GM12878 (cell line): ENCODE results near the gene DUS1L.

Source experiments
- CHD4 ChIP-seq: fragments of 200-600 bp; sonication (generic); IDR thresholded peaks from 2 replicates; pipeline ENCODE4 v1.6.1; 2016; ENCODE audit warnings: mild to moderate bottlenecking
- CREB1 ChIP-seq: IDR thresholded peaks from 2 replicates; pipeline ENCODE4 v1.6.1; 2012; ENCODE audit warnings: low read depth, mild to moderate bottlenecking, inconsistent platforms
- EP300 ChIP-seq, 2 experiments: fragments of 150-350 bp in 1 of 2; IDR thresholded peaks; 2 replicates each; pipeline ENCODE4 v1.6.1; 2011 to 2012; ENCODE audit warnings: low read depth in 2 of 2, low read length in 2 of 2, borderline replicate concordance in 1 of 2, improper control_type of control experiment in 1 of 2, inconsistent platforms in 1 of 2; ENCODE audit not compliant: control insufficient read depth in 1 of 2
- EZH2 ChIP-seq: IDR thresholded peaks from 2 replicates; pipeline ENCODE4 v1.6.1; 2012; ENCODE audit warnings: low read depth, mild to moderate bottlenecking, control low read depth, inconsistent platforms, low read length, borderline replicate concordance; ENCODE audit not compliant: control insufficient read depth
- HCFC1 ChIP-seq: fragments of 150-350 bp; IDR thresholded peaks from 2 replicates; pipeline ENCODE4 v1.6.1; 2014; ENCODE audit warnings: low read length
- HDAC6 ChIP-seq: fragments of 200-600 bp; sonication (generic); IDR thresholded peaks from one replicate; pipeline ENCODE4 v1.8.0; 2017; ENCODE audit warnings: antibody characterized with exemption; ENCODE audit not compliant: unreplicated experiment
- SIN3A ChIP-seq: IDR thresholded peaks from 2 replicates; pipeline ENCODE4 v1.6.1; 2012; ENCODE audit warnings: low read depth, low read length, improper control_type of control experiment
- TBL1XR1 ChIP-seq: IDR thresholded peaks from 2 replicates; pipeline ENCODE4 v1.6.1; 2012; ENCODE audit warnings: low read depth, low read length, improper control_type of control experiment
- TF ChIP-seq, protein P1 (sequence below), 3 experiments: IDR thresholded peaks in 2 of 3; conservative IDR thresholded peaks in 1 of 3; 2 replicates each; pipeline ENCODE4 v1.5.1; 2011; ENCODE audit warnings: low read depth in 3 of 3, low read length in 3 of 3, mild to moderate bottlenecking in 3 of 3, control low read depth in 2 of 3, moderate library complexity in 2 of 3, inconsistent platforms in 1 of 3, mixed read lengths in 1 of 3; ENCODE audit not compliant: control insufficient read depth in 2 of 3, insufficient read depth in 1 of 3; ENCODE audit errors: extremely low read depth in 1 of 3
- TF ChIP-seq, protein P2 (sequence below): IDR thresholded peaks from 2 replicates; pipeline ENCODE4 v1.6.1; 2011; ENCODE audit warnings: low read depth, low read length, improper control_type of control experiment, borderline replicate concordance
- TF ChIP-seq, protein P3 (sequence below): IDR thresholded peaks from 2 replicates; pipeline ENCODE4 v1.6.1; 2011; ENCODE audit warnings: low read depth, mild to moderate bottlenecking, low read length, moderate library complexity, borderline replicate concordance; ENCODE audit errors: extremely low read depth
- TF ChIP-seq, protein P4 (sequence below): fragments of 450-650 bp; formaldehyde crosslinking; IDR thresholded peaks from 2 replicates; pipeline ENCODE4 v1.4.0; 2022; ENCODE audit warnings: mild to moderate bottlenecking, moderate library complexity

DNA sequence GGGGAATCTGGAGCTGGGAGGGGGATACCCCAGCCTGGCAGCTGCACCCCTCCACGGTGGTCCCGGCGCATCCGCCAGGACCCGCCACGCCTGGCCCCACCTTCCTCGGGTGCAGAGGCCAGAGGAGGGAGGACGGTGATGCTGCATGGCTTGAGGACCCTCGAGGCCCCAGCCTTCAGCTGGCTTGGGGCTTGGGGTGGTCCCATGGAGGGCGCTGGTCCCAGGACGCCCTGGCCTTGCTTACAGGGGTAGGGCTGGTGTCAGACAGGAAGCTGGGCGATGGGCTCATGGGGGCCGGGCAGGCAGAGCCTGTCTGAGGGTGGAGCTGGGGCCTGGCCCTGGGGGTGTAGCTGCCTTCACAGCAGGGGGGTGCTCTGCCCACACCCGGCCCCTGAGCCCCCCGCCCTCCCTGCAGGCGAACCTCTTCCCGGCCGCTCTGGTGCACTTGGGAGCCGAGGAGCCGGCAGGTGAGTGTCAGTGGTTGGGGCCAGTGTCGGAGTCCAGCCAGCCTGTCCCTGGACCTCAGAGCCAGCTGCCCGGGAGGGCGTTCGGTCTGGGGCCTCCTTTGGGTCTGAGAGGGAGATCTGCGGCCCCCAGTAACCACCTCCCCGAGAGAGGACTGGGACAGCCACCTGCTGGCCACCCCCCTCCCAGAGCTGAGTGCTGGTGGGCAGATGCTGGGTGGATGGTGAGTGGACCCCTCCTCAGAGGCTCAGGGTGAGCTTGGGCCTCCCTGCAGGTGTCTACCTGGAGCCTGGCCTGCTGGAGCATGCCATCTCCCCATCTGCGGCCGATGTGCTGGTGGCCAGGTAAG, 49.3 kb downstream of the DUS1L start:
- TF ChIP-seq, protein P1, sequence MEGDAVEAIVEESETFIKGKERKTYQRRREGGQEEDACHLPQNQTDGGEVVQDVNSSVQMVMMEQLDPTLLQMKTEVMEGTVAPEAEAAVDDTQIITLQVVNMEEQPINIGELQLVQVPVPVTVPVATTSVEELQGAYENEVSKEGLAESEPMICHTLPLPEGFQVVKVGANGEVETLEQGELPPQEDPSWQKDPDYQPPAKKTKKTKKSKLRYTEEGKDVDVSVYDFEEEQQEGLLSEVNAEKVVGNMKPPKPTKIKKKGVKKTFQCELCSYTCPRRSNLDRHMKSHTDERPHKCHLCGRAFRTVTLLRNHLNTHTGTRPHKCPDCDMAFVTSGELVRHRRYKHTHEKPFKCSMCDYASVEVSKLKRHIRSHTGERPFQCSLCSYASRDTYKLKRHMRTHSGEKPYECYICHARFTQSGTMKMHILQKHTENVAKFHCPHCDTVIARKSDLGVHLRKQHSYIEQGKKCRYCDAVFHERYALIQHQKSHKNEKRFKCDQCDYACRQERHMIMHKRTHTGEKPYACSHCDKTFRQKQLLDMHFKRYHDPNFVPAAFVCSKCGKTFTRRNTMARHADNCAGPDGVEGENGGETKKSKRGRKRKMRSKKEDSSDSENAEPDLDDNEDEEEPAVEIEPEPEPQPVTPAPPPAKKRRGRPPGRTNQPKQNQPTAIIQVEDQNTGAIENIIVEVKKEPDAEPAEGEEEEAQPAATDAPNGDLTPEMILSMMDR (IDR thresholded peaks at IDR 0.05 in 2 of 3, conservative IDR thresholded peaks at IDR 0.05 in 1 of 3; ENCODE audit: control insufficient read depth in 2 of 3, extremely low read depth in 1 of 3, insufficient read depth in 1 of 3, low read depth in 3 of 3, low read length in 3 of 3): no peak
- no peak for TF ChIP-seq SIN3A
- TF ChIP-seq, protein P2, sequence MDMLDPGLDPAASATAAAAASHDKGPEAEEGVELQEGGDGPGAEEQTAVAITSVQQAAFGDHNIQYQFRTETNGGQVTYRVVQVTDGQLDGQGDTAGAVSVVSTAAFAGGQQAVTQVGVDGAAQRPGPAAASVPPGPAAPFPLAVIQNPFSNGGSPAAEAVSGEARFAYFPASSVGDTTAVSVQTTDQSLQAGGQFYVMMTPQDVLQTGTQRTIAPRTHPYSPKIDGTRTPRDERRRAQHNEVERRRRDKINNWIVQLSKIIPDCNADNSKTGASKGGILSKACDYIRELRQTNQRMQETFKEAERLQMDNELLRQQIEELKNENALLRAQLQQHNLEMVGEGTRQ: no peak
- TF ChIP-seq CHD4: no peak
- TF ChIP-seq HDAC6: no peak
- no peak for TF ChIP-seq TBL1XR1
- TF ChIP-seq, protein P3, sequence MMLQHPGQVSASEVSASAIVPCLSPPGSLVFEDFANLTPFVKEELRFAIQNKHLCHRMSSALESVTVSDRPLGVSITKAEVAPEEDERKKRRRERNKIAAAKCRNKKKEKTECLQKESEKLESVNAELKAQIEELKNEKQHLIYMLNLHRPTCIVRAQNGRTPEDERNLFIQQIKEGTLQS: no peak
- no peak for TF ChIP-seq HCFC1
- TF ChIP-seq, protein P4, sequence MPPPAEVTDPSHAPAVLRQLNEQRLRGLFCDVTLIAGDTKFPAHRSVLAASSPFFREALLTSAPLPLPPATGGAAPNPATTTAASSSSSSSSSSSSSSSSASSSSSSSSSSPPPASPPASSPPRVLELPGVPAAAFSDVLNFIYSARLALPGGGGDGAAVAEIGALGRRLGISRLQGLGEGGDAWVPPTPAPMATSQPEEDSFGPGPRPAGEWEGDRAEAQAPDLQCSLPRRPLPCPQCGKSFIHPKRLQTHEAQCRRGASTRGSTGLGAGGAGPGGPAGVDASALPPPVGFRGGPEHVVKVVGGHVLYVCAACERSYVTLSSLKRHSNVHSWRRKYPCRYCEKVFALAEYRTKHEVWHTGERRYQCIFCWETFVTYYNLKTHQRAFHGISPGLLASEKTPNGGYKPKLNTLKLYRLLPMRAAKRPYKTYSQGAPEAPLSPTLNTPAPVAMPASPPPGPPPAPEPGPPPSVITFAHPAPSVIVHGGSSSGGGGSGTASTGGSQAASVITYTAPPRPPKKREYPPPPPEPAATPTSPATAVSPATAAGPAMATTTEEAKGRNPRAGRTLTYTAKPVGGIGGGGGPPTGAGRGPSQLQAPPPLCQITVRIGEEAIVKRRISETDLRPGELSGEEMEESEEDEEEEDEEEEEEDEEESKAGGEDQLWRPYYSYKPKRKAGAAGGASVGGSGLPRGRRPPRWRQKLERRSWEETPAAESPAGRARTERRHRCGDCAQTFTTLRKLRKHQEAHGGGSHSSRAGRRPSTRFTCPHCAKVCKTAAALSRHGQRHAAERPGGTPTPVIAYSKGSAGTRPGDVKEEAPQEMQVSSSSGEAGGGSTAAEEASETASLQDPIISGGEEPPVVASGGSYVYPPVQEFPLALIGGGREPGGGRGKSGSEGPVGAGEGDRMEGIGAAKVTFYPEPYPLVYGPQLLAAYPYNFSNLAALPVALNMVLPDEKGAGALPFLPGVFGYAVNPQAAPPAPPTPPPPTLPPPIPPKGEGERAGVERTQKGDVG: no peak
- TF ChIP-seq EZH2: no peak
- TF ChIP-seq EP300 (IDR thresholded peaks at IDR 0.05; ENCODE audit: borderline replicate concordance in 1 of 2, control insufficient read depth in 1 of 2, low read depth in 2 of 2, low read length in 2 of 2): no peak
- TF ChIP-seq CREB1: no peak
